ENCODE data around the gene MRPS26. TPM values are rescaled to one million over a fixed set of nuclear protein-coding genes. Genes with fewer than 3 reads are reported as not detected.
A peak's percentile ranks its signal among the peaks of the same experiment; 100 is the strongest.

MRPS26 gene
- total and polyA plus RNA-seq, 2 of the 13 experiments (the other 11 are each of a cell fraction or from before 2014, with no cell fraction given): 89.8 to 187 TPM

DNA sequence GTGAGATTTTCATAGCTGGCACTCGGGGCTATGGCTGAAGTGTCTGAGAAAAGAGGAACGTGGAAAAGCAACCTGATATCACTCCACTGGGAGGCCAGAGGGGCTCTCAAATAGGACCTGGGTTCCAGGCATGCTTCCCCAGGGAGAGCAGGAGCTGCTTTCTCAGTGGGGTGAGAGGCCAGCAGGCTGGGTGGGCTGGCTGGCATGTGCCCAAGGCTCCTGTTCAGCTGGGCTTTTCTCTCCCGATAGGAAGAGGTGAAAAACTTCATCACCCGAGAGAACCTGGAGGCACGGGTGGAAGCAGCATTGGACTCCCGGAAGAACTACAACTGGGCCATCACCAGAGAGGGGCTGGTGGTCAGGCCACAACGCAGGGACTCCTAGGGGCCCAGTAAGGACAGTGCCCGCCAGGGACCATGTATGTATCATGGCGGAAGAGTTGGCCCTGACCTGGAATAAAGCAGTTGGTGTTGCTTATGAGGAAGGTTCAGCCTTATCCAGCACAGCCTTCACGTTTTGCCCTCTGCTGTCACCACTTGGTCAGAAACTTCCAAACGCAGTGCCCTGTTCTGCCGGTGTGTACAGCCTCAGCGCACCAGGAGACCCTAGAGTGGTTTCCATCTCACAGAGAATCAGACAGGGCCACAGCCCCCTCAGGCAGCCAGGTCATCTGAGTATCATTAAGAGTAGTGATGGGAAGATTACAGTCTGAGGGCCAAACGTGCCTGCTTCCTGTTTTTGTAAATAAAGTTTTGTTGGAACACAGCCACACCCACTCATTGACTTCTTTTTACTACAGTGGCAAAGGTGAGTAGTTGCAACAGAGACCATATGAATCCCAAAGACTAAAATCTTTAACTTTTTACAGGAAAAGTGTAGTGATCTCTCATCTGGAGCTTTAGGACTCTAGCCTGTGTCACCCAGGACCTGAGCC lies 1.9 kb downstream of the MRPS26 start:
- 92% methylated on average over 14 of the region's 14 CpGs for WGBS (ENCODE audit: low lambda C conversion rate)
- Histone ChIP-seq H3K4me3 (replicated peaks in 1 of 3; ENCODE audit: insufficient read depth in 1 of 3, low read depth in 2 of 3, low read length in 3 of 3) (peak overlapping the region in 2 of 3 experiments; percentile 95 to 97; a peak in 3 of 6 replicates), H3K4me1 (ENCODE audit: insufficient read depth, low read length) (peaks cover 44% of the 10 kb centered on the region), H4K20me1 (ENCODE audit: insufficient read depth, low read length) (no peaks in the 10 kb centered on the region), H3K9me3 (ENCODE audit: low read length) (no peaks in the 10 kb centered on the region), H3K4me2 (ENCODE audit: low read depth, low read length) (peak overlapping the region; percentile 99), H3K27ac (ENCODE audit: extremely low read length, insufficient read depth, low read length) (no peak overlapping the region), H3K9ac (ENCODE audit: insufficient read depth, low read depth, low read length) (peak overlapping the region; percentile 89), H3K27me3 (ENCODE audit: control insufficient read depth in 1 of 2, insufficient read depth in 2 of 2, low read length in 2 of 2) (no peaks in the 10 kb centered on the region; a peak in 1 of 5 replicates), H3K36me3 (replicated peaks in 1 of 2; ENCODE audit: control insufficient read depth in 1 of 2, insufficient read depth in 2 of 2, low read length in 2 of 2) (peaks cover 18 to 29% of the 10 kb centered on the region in 2 experiments), H2AFZ (ENCODE audit: low read length) (no peak overlapping the region), H3K79me2 (ENCODE audit: insufficient read depth, low read length) (peaks cover 18% of the 10 kb centered on the region)
- ChIA-PET CTCF (ENCODE audit: low intra/inter-chr PET ratio, low total read pairs) (interaction anchor here (0.6 kb wide), 1 partner anchor 12 kb away, joined by 3 read pairs; no protein-coding TSS in a partner anchor), POLR2A (no interaction called here)
- no peak for ATAC-seq
- FAIRE-seq: no peak
- in situ Hi-C loops (cut with HindIII; ENCODE audit: extremely low pct_ligation_motif_present, low pct_unique_long_range_greater_than_20kb): no loop called here
- intact Hi-C loops (cut with micrococcal nuclease; ENCODE audit: unreplicated experiment): loop anchor here (10.0 kb wide), 1 partner anchor 133 kb away; no protein-coding TSS in a partner anchor
- BruUV-seq (replicated peaks): TSS peak; percentile 41
- DNase-seq (ENCODE audit: low spot score): no peak
- 0 out of 2 replicates have a peak, but pooled peaks have one; percentile 39 for TF ChIP-seq MTA1 (CRISPR knock-in tag; IDR thresholded peaks at IDR 0.05; ENCODE audit: borderline replicate concordance)
- TF ChIP-seq NRL (CRISPR knock-in tag; IDR thresholded peaks at IDR 0.05; ENCODE audit: borderline replicate concordance): peak; percentile 41; the same call in 1 of the 2 replicates
- no peak for TF ChIP-seq ZNF879 (CRISPR knock-in tag; IDR thresholded peaks at IDR 0.05)
- TF ChIP-seq, protein P1, sequence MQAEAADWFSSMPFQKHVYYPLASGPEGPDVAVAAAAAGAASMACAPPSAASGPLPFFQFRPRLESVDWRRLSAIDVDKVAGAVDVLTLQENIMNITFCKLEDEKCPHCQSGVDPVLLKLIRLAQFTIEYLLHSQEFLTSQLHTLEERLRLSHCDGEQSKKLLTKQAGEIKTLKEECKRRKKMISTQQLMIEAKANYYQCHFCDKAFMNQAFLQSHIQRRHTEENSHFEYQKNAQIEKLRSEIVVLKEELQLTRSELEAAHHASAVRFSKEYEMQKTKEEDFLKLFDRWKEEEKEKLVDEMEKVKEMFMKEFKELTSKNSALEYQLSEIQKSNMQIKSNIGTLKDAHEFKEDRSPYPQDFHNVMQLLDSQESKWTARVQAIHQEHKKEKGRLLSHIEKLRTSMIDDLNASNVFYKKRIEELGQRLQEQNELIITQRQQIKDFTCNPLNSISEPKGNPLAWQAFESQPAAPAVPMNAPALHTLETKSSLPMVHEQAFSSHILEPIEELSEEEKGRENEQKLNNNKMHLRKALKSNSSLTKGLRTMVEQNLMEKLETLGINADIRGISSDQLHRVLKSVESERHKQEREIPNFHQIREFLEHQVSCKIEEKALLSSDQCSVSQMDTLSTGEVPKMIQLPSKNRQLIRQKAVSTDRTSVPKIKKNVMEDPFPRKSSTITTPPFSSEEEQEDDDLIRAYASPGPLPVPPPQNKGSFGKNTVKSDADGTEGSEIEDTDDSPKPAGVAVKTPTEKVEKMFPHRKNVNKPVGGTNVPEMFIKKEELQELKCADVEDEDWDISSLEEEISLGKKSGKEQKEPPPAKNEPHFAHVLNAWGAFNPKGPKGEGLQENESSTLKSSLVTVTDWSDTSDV (CRISPR knock-in tag; IDR thresholded peaks at IDR 0.05): 0 out of 2 replicates have a peak, but pooled peaks have one; percentile 50
- TF ChIP-seq, protein P2, sequence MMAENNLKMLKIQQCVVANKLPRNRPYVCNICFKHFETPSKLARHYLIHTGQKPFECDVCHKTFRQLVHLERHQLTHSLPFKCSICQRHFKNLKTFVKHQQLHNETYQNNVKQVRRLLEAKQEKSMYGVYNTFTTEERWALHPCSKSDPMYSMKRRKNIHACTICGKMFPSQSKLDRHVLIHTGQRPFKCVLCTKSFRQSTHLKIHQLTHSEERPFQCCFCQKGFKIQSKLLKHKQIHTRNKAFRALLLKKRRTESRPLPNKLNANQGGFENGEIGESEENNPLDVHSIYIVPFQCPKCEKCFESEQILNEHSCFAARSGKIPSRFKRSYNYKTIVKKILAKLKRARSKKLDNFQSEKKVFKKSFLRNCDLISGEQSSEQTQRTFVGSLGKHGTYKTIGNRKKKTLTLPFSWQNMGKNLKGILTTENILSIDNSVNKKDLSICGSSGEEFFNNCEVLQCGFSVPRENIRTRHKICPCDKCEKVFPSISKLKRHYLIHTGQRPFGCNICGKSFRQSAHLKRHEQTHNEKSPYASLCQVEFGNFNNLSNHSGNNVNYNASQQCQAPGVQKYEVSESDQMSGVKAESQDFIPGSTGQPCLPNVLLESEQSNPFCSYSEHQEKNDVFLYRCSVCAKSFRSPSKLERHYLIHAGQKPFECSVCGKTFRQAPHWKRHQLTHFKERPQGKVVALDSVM (CRISPR knock-in tag; IDR thresholded peaks at IDR 0.05): no peak
- TF ChIP-seq, protein P3, sequence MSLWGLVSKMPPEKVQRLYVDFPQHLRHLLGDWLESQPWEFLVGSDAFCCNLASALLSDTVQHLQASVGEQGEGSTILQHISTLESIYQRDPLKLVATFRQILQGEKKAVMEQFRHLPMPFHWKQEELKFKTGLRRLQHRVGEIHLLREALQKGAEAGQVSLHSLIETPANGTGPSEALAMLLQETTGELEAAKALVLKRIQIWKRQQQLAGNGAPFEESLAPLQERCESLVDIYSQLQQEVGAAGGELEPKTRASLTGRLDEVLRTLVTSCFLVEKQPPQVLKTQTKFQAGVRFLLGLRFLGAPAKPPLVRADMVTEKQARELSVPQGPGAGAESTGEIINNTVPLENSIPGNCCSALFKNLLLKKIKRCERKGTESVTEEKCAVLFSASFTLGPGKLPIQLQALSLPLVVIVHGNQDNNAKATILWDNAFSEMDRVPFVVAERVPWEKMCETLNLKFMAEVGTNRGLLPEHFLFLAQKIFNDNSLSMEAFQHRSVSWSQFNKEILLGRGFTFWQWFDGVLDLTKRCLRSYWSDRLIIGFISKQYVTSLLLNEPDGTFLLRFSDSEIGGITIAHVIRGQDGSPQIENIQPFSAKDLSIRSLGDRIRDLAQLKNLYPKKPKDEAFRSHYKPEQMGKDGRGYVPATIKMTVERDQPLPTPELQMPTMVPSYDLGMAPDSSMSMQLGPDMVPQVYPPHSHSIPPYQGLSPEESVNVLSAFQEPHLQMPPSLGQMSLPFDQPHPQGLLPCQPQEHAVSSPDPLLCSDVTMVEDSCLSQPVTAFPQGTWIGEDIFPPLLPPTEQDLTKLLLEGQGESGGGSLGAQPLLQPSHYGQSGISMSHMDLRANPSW (CRISPR knock-in tag; IDR thresholded peaks at IDR 0.05; ENCODE audit: borderline replicate concordance): 0 out of 2 replicates have a peak, but pooled peaks have one; percentile 1
- no peak for TF ChIP-seq ZNF383 (CRISPR knock-in tag; IDR thresholded peaks at IDR 0.05; ENCODE audit: borderline replicate concordance)
- 0 out of 2 replicates have a peak, but pooled peaks have one; percentile 27 for TF ChIP-seq PPARG (CRISPR knock-in tag; conservative IDR thresholded peaks at IDR 0.05)
- 0 out of 2 replicates have a peak, but pooled peaks have one; percentile 24 for TF ChIP-seq ZNF792 (CRISPR knock-in tag; IDR thresholded peaks at IDR 0.05)
